NCI-H82 treated with DMSO at 0.1 percent for 48 hours (cell line): ENCODE results near the gene SOX15.
A peak's percentile ranks its signal among the peaks of the same experiment; 100 is the strongest.
"Not testable (repeated sequence)": the region's sequence is repeated elsewhere in the genome, so short reads cannot be mapped to it uniquely, and the experiment has no call there.

ENCODE experiments used
- DNase-seq: peaks from one replicate; lab custom pipeline; 2025; ENCODE audit not compliant: unreplicated experiment; lab: John Stamatoyannopoulos, UW

The SOX15 gene

GRCh38 chr17:7589891-7590691 is at the start of gene SOX15:
TSS of gene SOX15 (minus strand) at chr17:7590094. CDS start at chr17:7589676, 418 bp downstream.
- DNase-seq: no peak

DNA sequence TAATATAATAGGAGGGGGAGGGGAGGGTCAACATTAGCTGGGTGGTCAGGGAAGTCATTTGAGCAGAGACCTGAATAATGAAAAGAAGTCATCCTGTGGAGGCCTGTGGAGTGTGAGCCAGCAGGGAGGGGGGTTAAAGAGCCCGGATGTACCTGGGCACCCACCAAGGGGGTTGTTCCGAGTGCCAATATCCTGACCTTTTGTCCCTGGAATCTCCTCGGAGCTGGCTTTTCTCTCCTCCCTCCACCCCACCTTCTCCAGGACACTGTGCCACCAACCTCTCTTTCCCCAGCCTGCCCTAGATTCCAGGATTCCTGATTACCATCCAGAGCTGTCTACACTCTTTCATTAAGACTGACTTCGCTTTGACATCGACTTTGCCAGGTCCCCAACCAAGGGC is 46.3 kb upstream of the SOX15 start:
- DNase-seq: no peak

DNA sequence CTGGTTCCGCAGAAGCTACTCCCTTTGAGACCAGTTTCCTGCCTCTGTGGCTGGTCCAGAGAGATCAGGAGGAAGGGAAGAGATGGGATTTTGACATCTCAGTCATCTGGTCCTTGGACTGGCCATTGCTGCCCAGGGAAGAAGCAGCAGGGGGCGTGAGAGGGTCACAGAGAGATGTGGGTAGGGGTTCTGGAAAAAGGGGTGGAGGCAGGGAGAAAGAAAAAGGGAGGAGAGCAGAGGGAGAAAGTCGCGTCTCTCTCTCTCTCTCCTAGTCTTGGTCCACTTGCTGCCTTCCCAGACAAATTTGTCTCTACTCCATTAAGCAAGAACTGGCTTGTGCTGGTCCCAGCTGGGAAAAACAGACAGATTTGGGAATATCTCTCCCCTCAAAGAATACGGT is 44.5 kb upstream of the SOX15 start:
- peak; percentile 79 for DNase-seq

GRCh38 chr17:7633093-7633492 is 43.2 kb upstream of the SOX15 start:
- no peak for DNase-seq

GRCh38 chr17:7632492-7632894 is 42.6 kb upstream of the SOX15 start:
- DNase-seq: peak; percentile 50

DNA sequence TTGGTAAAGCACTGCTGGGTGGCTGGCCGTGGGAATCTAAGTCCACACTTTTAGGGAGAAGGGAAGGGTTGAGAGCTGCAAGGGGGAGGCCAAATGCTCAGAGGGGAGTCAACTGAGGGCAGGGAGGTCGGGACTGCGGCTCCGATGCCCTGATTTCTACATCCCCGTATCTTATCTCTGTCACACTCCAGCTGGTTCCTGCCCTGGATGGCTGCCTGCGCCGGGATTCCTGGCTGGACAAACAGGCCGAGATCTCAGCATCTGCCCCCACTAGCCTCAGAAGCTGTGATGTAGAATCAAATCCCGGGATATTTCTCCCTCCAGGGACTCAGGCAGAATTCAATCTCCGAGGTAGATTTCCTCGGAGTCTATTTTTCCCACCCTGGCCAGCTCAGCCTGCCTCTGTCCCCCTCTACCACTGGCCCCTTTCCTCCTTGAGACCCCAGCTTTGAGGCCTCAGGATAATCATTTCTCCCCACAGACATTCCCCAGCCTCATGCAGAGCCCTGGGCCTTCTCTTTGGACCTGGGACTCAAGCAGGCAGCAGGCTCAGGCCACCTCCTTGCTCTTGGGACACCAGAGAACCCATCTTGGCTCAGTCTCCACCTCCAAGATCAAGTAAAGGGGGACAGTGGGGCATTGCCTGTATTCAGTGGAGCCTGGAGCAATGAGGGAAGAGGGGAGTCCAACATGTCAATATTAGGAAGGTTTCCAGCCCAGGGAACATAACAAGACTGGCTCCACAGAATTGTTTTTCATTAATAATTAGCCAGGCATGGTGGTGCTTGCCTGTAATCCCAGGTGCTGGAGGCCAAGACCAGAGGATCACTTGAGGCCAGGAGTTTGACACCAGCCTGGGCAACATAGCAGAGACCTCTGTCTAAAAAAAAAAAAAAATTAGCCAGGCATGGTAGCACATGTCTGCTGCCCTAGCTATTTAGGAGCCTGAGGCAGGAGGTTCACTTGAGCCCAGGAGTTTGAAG is 41.8 kb upstream of the SOX15 start:
- no peak for DNase-seq

DNA sequence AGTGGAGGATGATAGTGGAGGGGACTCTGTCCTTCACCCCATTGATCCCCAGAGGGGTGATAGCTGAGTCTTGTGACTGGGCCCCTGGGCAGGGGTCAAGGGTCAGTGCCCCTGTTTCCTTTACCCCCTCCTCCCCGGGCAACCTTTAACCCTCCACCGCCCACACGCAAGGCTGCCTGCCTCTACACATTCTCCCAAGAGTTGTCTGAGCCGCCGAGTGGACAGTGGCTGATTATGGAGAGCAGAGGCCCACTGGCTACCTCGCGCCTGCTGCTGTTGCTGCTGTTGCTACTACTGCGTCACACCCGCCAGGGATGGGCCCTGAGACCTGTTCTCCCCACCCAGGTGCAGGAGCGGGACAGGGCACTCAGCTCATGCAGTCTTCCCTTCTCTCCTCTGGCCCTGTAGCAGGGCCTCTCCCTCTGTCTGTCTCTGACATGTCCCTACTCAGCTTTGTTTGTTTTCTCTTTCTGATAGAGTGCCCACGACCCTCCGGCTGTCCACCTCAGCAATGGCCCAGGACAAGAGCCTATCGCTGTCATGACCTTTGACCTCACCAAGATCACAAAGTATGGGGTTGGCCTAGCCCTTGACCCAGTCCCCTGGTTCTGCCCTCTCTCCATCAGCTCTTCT is 40.2 kb upstream of the SOX15 start, which contains the start of gene SHBG:
TSS of gene SHBG (plus strand) at position 197 of the 633 bp plus-strand sequence. CDS start at position 235, 38 bp downstream.
- no peak for DNase-seq

DNA sequence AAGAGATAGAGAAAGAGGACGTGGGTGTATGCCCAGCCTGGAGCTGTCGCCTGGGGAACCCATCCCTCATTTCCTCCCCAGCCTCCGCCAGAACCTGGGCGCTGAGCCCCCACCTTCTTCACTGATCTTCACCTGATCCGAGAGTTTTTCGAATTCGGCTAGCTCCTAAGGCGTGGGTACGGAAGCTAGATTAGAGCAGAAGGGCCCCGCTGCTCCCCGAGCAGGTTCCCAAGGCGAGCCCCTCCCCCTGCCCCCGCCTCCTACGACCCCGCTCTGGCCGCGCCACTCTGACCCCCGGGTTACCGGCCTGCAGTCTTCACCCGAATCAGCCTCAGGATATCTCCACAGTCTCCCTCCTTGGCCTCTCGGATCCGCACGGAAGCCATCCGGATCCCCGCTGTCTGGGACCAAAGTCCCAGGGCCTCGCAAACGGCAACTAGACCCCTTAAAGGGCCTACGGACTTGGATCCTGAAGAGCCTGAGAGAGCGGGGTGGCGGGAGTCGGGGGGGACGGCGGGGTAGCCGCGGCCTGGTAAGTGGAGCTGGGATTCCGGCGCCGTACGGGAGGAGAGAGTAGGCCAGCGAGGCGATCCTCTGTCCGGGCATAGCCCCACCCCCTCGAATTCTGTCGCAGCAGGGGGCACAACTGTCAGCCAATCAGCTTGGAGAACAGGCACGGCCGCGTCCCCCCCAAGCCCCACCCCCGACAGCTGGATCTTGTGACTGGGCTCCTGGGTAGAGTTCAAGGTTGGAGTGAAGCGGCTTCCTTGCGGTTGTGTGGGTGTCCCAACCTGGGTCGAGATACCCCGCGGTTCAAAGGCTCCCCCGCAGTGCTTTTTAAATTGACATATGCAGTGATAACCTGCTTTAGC is 37.6 kb upstream of the SOX15 start, which contains the start of gene SAT2:
TSS of gene SAT2 (minus strand) at position 572 of the 872 bp plus-strand sequence. CDS start at position 386, 186 bp downstream.
- DNase-seq: peak; percentile 93

GRCh38 chr17:7626956-7627249 is 37.0 kb upstream of the SOX15 start:
- peak; percentile 53 for DNase-seq

DNA sequence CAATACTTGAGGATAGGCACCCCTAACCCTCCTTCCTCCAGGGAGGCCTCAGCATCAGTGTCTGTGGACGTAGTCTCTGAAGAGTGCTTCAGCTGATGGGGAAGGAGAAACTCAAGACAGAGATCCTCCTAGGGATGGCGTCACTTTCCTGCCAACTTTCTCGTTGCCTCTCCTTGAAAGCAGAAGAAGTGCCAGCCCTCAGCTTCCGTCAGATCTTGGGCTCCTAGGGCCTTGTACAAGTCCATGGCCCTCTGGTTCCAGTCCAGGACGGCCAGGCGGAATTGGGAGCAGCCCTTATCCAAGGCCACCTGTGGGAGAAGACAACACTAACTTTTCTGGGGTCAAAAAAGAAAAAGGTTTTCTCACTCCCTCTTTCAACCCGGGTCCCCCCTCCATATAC is 36.4 kb upstream of the SOX15 start:
- DNase-seq: no peak

GRCh38 chr17:7625749-7626148 is 35.9 kb upstream of the SOX15 start:
- not testable (repeated sequence) for DNase-seq

- DNase-seq: no peak
Measured at GRCh38 chr17:7623661-7624060, 33.8 kb upstream of the SOX15 start.

GRCh38 chr17:7620835-7621234 is 30.9 kb upstream of the SOX15 start:
- no peak for DNase-seq

GRCh38 chr17:7618608-7619007 is 28.7 kb upstream of the SOX15 start:
- DNase-seq: no peak

GRCh38 chr17:7615265-7615747 is 25.4 kb upstream of the SOX15 start:
- no peak for DNase-seq

DNA sequence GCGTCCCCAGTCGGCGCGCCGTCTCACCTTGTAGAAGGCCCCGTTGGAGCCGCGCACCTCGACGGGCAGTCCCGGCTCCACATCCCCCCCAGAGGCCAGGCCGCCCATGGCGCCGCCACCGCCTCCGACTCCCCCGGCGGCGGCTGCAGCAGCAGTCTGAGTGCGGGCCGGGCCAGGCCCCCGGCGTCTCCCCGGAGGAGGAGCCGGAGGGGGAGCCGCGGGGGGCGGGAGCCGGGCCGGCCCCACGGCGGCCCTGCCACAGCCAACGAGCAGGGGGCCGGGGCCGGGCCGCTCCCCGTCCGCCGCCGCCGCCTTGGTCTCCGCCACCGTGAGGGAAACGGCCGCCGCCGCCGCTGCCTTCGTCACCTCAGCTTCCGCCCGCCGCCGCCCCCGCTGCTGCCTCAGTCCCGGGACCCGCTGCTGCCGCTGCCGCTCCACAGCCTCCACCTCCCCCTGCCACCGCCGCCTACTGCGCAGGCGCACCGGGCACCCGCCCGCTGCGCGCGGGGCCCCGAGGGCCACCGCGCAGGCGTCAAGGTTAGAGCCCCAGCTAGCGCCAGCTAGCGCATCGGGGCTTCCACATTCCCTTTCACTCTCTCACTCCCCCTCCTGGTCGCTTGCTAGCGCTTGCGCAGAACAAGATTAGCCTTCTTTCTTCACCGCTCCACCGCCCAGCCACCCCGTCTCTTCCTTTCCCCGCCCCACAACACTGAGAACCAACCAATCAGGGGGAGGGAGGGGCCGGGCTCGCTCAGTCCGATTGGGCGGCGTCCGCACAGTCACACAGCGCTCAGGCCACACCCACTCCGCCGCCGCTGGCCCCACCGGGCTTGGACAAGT is 24.8 kb upstream of the SOX15 start, which contains the start of gene FXR2:
TSS of gene FXR2 (minus strand) at position 473 of the 840 bp plus-strand sequence. CDS start at position 108, 365 bp downstream.
- peak; percentile 100 for DNase-seq

DNA sequence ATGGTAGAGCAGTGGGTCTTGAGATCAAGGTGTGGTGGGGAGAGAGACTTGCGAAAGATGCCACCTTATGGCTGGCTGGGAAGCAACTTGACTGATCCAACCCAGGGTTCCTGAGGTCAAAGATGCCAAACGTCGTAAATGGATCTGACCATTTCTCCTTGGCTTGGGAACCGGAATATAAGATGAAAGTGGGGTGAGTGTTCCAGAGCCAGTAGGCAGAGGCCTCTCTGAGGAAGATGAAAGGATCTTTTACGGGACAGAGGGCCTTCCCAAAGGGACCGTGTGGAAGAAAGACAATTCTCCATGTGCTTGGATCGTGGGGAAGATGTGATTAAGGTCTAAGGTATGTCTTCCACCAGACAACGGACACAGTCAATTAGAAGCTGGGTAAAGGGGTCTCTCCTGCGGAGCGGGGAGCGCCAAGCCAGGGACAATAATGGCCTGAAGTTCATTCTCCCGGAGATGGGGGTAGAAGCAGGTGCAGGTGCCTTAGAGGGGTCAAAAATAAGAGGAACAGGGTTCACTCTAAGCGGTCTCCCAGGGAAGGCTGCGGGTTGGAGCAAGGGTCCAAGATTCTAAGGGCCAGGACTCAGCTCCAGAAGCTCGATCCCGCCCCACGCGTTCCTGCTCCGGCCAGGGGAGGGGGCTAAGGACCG is 24.0 kb upstream of the SOX15 start:
- no peak for DNase-seq

DNA sequence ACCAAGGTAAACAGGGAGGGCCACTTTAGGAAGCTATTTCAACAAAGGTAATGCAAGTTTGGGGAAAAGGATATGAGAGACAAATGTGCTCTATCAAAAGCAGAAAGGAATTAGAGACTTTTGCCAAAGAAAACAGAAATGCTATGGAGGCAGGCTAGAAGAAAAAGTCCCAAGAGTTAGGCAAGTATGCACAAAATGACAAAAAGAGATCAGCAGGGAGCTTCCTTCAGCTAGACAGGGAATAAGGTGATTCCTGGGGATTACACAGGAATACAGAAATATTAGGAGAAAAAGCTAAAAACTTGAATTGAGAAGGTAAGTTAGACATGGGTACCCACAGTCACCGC is 22.4 kb upstream of the SOX15 start:
- DNase-seq: no peak
